Measurements from ENCODE around the gene KRTAP23-1.

Gene KRTAP23-1

GRCh38 chr21:30306884-30307283 is 41.5 kb downstream of the KRTAP23-1 start:
- no peak for DNase-seq (ENCODE audit: low read depth in 2 of 2)

GRCh38 chr21:30305136-30305535 is 43.3 kb downstream of the KRTAP23-1 start:
- DNase-seq (ENCODE audit: low read depth in 2 of 2), result no peak

Measured in stimulated activated CD4-positive, alpha-beta T cell treated with anti-CD3 and anti-CD28 coated beads, Interleukin-1b, Interleukin-23, amount 100 ng/mL, for 1 hour (primary cell).